NT2/D1 (cell line): ENCODE data around the gene FMNL2.

Experiments
- YY1 ChIP-seq: IDR thresholded peaks from 2 replicates; pipeline ENCODE4 v1.6.1; 2011; ENCODE audit not compliant: insufficient read length, insufficient read depth
- ZNF274 ChIP-seq: IDR thresholded peaks from 2 replicates; pipeline ENCODE4 v1.6.1; 2011; ENCODE audit warnings: mild to moderate bottlenecking, low read depth, low read length

DNA sequence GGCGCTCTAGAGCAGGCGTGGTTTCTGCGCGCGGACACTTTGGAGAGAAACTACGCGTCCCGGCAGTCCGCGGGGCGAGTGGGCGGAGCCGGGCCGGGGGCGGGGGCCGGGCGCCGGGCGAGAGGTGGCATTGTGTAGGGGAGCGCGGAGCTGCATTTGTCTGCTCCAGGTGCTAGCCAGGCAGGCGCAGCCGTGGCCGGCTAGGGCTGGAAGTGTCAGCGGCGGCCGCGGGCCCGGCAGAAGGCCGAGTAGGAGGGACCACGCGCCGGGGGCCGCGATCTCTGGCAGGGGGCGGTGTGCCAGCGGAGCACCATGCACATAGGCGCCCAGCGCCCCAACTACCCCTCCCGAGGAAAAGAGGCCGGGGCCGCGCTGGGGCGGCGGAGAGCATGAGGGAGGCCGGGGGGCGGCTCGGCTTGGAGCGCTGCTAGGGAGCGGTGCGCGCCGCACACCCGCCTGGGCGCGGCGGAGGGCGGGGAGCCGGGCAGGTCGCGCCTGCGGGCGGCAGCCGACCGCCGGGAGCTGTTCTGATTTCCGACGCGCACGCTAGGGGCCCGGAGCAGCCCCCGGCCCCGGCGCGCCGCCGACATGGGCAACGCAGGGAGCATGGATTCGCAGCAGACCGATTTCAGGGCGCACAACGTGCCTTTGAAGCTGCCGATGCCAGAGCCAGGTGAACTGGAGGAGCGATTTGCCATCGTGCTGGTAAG, at the start of gene FMNL2:
- TF ChIP-seq YY1 (no peak), ZNF274 (no peak)
